ENCODE measurements around the gene TEX22.

Gene TEX22

DNA sequence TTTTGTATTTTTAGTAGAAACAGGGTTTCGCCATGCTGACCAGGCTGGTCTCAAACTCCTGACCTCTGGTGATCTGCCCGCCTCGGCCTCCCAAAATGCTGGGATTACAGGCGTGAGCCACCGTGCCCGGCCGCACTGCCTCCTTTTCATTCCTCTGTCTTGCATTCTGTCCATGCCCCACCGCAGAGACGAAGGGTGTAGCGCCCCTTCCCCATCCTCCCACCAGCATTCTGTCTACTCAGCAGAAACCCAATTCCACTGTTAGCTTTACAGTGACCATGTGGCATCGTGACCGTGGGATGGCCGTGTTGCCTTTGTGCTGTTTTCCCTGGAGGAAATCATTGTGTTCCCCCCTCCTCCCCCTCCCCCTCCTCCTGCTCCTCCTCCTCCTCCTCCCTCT is 10.3 kb downstream of the TEX22 start:
- no peak for DNase-seq

DNA sequence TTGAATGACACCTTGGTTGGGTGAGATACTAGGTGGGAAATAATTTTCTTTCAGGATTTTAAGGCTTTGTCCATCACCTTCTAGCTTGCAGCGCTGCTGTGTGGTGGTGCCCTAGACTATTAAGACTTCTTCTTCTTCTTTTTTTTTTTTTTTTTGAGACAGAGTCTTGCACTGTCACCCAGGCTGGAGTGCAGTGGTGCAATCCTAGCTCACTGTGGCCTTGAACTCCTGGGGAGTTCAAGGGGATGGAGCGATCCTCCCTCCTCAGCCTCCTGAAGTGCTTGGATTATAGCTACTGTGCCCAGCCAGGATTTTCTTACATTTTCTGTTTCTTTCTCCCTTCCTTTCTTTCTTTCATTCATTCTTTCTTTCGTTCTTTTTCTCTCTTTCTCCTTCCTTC is 11.0 kb downstream of the TEX22 start:
- DNase-seq = no peak

DNA sequence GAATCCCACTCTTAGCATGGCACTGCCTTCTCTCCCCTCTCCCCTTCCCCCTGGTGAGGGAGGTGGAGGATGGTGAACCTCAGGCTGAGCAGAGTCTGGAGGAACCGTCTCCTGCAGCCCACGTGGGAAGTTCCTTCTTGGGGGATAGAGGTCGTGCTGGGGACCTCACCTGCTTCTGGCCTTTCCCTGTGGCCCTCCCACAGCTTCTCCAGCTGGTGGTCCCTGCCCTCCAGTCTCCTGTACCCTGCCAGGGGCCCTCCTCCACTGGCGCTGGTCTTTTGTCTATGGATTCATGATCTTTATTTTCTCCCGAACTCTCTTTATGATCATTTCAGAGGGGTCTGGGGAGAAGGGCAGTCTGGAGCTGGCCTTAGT is 12.3 kb downstream of the TEX22 start:
- no peak for DNase-seq

DNA sequence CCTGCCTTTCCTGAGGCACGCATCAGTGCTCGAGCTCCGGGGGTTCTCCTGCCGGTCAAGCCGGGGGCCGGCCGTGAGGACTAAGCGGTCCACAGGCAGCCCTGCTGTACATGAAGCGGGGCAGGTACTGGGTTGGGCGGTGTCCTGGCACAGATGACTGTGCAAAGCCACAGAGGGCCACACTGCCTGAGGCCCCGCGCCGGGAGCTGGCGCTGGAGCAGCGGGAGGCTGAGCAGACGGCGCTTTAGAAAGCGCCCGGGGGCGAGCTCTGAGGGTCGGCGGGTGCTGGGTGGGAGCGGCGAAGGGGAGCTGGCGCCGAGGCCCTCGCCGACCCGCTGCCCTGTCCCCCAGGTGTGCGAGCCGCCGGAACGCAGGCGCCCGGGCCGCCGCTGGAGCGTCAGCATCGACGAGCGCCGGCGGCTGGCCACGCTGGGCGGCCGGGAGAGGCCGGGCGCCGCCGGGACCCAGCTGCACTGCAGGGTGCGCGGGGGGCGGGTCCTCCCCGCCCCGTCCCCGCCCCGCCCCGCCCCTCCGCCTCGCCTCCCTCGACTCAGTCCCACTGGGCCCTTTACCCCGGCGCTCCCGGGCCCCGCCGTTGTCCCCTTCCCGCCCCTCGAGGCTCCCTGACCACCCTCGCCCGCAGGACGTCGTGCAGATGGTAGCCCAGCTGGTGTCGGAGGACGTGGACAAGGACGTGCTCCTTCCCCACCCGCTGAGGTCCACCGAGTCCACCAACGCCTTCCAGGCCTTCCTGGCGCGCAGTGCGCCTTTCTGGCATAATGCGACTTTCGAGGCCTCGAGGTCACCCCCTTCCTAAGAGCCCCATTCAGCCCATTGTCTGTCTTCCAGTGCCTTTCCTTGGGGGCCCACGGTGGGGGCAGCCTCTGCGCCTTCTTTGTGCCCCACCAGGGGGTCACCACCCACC is 12.9 kb downstream of the TEX22 start:
- DNase-seq = no peak

DNA sequence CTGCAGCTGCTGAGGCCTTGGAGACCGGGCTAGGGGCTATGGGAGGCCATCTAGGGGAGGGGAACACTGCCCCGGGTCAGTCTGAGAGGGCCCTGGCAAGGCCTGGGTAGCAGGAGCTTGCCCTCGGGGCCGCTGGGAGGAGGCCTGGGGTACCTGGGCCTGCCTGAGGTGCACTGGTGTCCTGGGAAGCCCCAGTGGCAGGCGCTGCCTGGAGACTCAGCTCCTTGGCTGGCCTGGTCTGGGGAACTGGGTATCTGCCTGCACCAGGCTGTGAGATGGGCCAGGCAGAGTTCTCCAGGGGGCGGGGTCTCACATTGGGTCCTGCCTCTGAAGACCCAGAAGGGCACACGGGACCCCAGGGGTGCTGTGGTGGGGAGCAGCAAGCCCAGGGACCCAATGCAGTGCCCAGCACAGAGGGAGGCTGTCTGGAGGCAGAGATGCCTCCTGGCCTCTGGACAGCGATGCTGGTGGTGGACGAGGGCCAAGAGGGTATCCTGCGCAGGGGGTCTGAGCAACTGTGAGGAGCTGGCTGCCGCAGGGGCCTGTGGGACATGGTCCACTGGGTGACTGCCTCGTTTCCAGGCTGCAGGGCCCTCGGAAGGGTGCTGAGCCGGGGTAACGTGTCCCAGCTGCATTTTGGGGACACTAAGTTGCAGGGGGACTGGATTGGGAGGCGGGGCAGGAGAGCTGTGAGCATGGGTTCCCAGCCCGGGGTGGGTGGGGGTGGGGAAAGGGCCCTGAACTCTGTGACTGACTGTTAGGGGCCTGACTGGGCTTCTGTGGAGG is 13.8 kb downstream of the TEX22 start:
- DNase-seq = no peak

DNA sequence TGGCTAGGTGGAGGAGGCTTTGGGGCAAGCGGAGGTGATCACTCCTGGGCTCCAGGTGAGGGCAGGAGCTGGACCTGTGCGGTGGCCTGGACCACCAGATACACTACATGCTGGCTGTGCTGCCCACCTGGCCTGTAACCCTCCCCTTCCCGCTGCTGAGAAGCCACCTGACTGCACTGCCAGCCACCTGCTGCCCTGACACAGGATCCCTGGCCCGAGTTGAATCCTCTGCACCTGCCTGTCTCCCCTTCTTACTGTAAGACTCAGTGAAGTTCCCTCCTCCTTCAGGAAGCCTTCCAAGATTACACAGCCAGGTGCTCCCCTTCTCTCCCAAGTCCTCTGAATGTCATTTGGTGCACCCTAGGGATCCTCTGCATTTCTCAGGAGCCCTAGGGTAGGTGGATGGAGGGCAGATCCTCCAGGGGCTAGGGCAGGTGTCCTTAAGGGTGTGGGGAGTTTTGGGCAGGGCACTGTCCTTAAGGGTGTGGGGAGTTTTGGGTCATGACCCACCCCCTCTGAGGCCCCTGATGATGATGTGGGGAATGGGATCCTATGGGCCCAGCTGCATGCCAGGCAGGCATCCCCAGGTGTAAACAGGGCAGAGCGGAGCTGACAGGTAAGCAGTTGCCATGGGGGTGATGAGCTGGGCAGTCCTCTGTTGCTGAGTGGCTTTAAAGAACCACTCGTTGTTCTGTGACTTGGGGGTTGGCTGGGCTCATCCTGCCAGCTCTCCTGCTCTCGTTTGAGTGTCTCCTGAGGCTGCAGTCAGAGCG is 14.6 kb downstream of the TEX22 start:
- DNase-seq = no peak

DNA sequence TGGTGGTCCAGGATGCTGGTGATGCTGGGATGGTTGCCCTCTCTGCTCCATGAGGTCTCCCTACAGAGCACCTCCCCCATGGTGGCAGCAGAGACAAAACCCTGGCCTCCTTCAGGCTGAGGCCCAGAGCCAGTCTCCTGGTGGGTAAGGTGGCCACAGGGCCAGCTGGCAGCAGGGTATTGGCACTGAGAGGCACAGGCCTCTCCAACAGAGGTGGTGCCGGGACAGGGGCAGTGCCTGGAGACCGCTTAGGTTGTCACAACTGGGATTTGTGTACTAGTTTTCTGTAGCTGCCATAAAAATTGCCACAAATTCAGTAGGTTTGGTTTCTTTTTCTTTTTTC is 15.2 kb downstream of the TEX22 start:
- DNase-seq = no peak

DNA sequence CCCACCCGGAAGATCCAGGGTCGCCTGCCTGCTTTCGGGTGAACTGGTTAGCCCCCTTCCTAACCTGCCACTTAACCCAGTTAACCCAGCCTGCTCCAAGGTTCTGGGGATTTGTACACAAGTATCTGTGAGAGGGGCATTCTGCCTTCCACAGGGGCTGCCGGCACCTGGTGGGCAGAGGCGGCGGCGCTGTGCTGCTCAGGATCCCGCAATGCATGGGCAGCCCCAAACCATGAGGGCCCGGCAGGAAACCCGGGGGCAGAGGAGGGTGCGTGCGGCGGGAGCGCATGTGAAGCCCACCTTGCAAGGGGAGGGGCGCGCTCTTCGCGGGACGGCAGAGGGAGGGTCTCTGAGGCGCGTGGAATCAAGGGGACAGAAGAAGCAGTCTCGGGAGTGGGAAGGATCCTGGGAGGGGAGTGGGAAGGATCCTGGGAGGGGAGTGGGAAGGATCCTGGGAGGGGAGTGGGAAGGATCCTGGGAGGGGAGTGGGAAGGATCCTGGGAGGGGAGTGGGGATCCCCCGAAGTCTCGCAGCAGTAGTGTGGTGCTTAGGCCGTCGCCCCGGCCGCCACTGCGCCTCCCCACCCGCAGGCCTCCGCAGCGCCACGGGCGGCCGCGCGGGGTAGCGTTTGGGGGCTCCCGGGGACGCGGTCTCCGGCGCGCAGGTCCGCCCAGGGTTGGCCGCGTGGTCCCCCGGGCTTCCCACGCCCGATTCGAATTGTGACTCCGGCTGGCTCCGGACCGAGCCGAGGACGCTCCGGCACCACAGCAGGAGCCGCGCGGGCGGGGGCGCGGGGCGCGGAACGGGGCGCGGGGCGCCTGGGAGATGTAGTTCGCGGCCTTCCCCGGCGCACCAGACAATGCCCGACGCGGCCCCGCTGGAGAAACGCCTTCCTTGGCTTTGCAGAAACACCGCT is 16.4 kb downstream of the TEX22 start:
- DNase-seq = peak; percentile 69

DNA sequence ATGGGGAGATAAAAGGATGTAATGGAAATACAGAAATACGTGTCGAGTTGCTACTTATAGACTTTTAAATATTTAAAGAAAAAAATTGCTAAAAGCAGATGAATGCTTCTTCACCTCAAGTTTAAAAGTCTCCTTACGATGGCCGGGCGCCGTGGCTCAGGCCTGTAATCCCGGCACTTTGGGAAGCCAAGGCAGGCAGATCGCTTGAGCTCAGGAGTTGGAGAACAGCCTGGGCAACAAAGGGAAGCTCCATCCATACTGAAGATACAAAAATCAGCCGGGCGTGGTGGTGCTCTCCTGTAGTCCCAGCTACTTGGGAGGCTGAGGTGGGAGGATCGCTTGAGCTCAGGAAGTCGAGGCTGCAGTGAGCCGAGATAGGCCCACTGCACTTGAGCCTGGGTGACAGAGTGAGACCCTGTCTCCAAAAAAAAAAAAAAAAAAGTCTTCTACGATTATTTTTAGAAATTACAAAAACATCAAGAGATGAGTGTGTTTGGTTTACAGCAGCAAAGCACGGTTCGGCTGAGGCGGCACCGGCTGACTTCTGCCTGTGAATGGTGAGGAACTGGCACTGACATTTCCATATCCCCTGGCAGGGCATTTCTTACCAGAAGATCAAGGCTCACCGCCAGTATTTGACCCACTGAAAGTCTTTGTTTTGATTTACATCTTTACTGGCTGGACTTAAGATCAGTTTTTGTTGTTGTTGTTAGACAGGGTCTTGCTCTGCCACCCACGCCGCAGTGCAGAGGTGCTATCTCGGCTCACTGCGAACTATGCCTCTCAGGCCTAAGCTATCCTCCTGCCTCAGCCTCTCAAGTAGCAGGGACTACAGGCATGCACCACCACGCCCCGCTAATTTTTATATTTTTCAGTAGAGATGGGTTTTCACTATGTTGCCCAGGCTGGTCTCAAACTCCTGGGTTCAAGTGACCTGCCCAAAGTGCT is 17.4 kb downstream of the TEX22 start:
- no peak for DNase-seq

DNA sequence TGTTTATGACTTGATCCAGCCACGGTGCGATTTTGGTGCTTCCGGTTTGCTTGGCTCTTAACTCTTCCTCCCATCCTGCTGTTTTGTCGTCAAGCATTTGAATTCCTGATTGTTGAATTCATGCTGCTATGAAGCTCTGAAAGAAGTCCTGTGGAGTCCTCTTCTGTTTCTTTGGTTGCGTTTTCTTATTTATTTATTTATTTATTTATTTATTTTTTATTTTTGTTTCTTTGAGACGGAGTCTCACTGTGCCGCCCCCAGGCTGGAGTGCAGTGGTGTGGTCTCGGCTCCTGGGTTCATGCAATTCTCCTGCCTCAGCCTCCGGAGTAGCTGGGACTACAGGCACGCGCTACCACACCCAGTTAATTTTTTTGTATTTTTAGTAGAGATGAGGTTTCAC is 18.3 kb downstream of the TEX22 start:
- DNase-seq = no peak

DNA sequence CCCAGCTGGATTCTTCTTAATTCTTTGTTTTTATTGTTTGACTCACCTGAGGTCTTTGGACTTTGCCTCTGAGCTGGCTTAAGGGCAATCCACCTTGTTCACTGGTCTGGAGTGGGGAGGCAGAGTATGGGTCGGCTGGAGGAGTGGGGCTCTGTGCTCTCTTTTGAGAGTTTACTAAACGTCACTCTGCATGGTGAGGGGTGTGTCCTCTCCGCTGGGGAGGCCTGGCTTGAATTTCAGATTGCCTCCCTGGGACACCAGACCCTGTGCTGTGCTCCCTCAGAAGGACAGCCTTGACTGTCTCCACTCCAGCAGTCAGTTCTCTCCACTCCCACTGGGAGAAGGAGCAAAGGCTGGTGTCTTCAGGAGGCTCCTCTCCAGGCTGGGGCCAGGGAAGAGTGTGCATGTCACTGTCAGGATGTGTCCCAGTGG is 19.4 kb downstream of the TEX22 start:
- no peak for DNase-seq

DNA sequence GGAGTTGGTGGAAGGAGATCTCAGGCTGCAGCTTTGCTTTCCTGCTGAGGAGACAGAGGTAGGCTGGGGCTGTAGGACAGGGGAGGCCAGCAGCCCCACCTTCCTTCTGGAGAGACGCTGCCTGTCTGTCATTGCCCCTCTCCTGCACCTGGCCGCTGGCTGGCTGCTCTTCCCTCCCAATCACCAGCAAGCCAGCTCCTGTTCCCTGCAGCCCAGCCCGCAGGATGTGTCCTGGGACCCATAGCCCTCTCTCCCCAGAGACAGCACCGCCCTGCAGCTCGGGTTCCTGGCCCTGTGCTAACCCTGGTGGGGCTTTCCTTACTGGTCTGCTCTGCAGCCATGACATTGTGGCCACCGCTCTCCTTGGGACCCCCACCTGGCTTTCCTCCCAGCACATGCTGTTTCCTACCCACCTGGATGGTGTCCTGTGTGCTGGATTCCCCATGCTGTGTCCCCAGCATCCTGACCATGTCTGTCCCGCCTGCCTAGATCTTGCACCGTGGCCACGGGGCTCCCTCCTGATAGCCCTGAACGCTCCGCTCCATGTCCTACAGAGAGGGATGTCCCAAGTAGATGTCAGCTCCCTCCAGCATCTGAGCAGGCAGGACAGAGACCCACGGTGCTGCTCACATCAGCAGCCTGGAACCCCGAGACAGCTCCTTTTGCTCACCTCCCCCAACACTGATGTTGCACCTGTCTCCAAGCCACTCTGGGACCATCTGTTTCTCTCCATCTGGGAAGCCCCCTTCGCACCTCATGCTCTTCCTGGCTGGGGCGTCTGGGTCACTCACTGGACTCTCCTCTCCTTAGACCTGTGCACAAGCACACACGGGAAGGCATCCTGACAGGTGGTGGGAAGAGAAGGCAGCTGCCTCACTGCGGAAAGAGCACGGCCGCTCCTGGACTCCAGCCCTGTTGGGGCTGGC is 20.2 kb downstream of the TEX22 start:
- DNase-seq = no peak

DNA sequence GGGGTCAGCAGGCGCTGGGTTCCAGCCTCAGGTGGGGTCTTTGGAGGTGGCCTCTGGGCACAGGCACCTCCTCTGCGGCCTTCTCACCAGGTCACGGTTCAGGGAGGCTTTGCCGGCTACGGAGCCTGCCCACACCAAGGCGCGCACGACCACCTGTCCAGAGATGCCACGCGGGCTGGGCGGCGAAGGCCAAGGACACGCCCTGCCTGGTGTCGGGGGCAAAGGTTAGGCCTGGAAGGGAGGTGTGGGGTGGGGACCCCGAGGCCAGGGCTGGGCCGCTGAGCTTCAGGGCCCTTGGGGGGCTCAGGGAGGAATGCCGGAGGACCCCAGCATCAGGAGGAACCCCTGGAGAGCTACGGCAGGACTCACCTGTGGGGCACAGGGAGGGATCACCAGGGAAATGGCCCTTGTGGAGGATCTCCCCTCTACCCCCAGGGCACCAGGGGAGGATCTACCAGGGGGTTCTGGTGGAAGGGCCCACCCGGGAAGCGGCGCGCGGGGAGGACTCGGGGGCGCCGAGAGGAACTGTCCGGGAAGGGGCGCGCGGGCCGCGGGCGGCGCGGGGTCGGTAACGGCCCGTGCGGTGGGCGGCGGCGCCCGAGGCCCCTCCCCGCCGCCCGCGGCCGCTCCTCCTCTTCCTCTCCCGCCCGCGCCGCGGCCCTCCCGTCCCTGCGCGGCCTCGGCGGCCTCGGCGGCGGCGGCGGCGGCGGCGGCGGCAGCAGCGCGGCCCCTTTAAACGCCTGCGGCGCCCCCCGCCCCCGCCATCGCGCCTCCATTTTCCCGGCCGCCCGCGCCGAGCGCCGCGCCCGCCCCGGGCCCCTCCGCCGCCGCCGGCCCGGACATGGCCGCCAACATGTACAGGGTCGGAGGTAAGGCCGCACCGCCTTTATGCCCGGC is 21.1 kb downstream of the TEX22 start, which contains the start of gene MTA1:
TSS of gene MTA1 (plus strand) at position 633 of the 897 bp plus-strand sequence. CDS start at position 842, 209 bp downstream.
- peak; percentile 45 for DNase-seq

DNA sequence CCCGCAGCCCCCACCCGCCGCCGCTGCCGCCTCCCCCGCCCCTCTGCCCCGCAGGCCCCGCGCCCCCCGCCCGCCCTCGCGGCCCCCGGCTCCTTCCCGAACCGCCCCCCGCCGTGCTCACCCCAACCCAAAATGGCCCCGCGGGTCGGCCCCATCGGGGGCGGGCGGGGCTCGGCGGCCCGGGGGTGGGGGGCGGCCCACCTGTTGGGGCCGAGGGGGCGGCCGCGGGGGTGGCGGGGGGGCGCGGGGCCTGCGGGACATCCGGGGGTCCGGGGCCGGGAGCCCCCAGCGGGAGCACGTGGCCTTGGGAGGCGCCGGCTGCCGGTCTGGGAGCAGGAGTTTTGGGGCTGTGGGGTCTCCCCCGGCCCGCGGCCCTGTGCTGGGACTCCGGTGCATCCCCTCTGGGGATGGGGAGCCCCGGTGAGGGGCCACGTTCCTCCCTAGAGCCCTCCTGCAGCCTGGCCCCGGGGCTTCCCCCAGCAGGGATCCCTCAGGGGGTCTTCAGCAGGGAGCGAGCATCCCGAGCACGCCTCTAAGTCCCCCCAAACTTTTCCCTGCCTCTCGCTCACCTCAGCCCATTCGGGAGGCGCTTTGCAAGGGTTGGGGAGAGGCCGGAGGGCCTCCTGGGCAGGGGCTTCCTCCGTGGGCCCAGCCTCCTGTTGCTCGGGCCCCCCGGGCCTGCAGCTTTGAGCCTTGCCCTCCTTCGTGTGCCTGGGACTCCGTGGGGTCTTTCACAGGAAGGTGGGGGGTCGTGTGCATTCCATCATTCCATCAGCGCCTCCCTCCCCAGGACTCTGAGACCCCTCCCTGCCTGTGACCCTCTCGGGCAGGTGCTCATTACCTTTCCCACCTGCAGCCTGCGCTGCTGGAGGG is 22.0 kb downstream of the TEX22 start:
- no peak for DNase-seq

DNA sequence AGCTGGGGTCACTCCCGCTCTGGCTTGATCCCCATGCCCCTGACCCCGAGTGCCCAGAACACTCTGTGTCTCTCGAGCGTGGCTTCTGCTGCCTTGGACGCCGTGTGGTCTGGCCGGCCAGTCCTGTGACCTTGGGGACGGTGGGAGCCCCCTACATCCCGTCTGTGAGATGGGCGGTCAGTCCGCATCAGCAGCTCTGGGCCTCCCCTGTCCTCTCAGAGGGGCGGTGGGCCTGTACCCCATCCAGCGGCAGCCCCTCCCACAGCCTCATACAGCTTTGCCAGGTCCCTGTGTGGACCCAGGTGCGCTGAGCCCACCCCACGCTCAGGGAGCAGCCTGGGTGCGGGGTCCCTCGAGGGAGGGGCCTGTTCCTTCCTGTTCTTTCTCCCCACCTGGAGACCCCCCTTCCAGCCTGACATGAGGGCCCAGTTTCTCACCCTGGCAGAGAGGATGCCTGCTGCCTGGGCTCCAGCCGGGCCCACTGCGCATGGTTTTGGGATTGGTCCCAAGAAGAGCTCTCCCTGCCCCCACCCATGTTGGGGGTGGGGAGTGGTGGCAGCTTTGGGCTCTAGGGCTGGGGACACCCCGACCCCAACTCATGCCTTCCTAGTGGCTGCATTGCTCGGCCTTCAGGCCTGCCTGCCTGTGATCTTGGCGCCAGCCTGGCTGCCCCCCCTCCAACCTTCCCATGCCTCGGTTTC is 22.8 kb downstream of the TEX22 start:
- no peak for DNase-seq

DNA sequence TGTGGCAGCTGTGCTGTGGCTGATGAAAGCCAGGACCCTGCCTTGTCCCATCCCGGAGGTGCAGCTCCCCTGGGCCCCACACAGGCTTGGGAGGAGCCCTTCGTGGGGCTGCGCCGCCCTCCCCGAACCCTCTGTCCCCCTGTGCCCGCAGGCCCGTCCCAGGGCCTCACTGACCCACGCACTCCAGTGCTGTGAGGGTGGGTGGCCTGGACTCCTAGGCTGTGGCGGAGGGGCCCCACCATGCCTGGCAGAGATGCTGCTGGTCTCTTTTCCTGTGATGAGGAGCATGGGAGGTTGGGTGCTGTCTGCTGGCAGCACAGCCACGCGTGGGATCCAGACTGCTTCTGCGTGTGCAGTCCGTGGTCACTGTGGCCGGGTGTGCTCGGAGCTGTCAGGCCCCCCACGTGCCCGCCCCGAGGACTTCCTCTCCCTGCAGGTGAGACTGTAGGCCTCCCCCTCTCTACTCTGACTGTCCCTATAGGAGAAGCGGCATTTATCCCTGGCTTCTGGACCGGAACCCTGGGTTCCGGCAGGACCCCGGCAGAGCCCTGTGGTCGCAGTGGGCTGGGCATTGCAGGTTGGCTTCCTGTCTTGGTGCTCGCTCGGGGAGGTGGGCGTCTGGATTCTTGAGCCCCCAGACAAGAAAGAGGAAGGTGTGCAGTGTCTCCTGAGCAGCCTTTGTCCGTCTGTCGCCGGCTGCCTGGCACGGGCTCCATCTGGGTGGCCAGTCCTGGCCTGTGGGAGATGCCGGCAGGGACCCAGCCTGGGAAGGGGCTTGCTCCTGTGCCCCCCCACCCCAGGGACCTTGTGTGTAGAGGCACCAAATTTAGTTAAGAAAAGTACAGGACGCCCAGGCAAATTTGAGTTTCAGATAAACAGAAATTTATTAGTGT is 23.6 kb downstream of the TEX22 start:
- DNase-seq = no peak
